ENCODE data around the gene SAMD11.

The SAMD11 gene

DNA sequence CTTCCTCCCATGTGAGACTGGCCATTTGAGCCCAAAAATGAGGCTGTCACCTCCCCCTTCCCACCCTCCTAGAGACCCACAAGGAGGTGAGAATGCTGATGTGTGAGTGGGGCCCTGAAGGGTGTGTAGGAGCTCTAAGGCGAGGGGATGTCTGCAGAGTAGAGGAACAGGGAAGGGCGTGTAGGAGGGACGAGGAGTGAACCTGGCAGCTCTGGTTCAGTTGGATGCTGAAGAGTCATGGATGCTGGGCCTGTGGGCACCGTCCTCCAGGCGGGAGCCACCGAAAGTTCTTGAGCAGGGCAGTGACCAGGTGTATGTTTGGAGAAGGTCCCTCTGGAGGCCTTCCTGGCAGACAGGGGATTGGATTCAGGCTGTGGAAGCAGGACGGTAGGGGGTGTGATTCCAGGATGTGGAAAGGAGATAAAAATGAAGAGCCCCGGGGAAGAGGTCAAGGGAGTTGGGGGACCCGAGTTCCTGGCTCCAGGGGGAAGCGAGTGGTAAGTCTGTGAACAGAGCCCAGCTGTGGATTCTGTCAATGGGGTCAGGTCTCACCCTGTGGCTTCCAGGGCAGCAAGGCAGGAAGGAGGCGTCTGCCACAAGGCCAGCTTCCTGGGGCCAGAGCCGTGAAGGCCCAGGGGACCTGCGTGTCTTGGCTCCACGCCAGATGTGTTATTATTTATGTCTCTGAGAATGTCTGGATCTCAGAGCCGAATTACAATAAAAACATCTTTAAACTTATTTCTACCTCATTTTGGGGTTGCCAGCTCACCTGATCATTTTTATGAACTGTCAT is 7.9 kb downstream of the SAMD11 start:
- no peak for DNase-seq (ENCODE audit: low read depth)

DNA sequence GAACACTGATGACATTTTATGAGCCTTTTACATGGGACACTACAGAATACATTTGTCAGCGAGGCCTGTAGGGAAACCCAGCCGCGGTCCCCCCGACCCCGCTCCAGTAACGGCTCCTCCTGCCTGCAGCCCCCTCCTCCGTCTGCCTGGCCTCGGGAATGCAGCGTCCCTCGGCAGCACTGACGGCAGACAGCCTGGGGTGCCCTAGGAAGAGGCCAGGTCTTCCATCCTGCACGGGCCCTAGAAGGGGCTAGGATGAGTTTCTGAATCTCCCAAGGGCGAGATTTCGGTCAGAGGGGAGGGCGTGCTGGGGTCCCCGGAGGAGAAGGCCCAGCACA is 8.4 kb downstream of the SAMD11 start:
- DNase-seq (ENCODE audit: low read depth), result no peak

DNA sequence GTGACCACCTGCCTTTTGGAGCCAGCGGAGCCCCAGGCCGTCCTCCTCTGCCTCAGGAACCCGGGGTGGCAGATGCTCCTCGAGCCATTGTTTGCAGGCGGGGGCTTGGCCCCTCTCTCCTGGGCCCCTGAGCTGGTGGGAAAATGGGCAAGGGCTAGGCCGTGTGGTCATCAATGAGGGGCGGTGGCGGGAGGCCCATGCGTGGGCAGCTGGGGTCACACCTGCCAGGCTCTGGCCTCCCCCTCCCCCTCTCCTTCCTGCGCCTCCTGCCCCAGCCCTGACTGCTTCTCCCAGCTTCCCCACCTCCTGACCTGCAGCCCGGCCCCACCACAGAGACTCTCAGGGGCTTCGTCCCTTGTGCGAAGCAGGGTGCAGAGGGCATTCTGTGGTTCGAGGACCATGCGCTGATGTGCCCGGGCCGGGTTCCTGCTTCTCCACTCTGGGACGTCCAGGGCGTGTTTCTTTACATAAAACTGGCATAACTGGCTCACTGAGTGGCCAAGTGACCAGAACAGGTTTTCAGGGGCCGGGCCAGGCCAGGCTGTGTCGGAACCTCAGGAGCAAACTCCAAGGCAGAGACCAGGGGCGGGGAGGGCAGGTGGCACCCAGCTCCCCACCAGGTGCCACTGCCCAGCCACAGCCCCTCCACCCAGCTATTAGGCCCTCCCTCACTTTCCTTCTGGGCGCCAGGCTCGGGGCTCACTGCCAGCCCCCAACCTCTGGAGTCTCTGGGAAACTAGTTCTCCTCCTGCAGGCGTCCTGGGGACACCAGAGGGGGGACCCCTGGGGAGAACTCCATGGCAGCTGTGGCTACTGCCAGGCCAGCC is 9.3 kb downstream of the SAMD11 start:
- DNase-seq (ENCODE audit: low read depth), result no peak

DNA sequence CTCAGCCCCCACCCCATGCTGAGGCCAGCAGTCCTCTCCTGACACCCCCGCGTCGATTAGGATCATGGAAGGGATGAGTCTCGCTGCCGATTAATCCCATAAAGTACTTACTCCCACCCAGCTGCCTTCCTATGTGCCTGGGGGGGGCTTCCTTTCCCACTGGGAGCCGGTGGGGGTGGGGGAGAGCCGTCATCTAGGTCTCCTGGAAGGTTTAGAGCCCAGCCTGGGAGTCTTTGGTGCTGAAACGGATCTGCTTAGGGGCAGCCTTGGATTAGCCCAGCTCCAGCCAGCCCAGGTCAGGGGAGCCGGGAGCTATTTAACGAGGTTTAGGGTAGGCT is 9.8 kb downstream of the SAMD11 start:
- no peak for DNase-seq (ENCODE audit: low read depth)

GRCh38 chr1:934991-935750 is 11.4 kb downstream of the SAMD11 start:
- DNase-seq (ENCODE audit: low read depth), result no peak

DNA sequence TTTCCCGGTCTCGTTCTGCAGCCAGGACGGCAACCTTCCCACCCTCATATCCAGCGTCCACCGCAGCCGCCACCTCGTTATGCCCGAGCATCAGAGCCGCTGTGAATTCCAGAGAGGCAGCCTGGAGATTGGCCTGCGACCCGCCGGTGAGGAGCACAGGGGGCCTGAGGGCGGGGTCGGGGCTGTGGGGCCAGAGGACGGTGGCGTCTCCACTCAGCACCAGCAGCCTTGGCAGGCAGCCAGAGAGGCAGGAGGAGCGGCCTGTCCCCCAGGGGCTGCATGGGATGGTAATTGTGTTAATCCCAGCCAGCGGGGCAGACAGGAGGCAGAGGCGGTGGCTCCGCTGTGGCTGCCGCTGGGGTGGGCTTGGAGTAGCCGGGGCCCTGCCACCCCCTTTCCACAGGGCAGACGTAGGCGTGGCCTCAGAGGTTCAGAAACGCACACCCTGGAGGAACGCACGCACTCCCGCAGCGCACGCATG is 12.1 kb downstream of the SAMD11 start:
- no peak for DNase-seq (ENCODE audit: low read depth)

DNA sequence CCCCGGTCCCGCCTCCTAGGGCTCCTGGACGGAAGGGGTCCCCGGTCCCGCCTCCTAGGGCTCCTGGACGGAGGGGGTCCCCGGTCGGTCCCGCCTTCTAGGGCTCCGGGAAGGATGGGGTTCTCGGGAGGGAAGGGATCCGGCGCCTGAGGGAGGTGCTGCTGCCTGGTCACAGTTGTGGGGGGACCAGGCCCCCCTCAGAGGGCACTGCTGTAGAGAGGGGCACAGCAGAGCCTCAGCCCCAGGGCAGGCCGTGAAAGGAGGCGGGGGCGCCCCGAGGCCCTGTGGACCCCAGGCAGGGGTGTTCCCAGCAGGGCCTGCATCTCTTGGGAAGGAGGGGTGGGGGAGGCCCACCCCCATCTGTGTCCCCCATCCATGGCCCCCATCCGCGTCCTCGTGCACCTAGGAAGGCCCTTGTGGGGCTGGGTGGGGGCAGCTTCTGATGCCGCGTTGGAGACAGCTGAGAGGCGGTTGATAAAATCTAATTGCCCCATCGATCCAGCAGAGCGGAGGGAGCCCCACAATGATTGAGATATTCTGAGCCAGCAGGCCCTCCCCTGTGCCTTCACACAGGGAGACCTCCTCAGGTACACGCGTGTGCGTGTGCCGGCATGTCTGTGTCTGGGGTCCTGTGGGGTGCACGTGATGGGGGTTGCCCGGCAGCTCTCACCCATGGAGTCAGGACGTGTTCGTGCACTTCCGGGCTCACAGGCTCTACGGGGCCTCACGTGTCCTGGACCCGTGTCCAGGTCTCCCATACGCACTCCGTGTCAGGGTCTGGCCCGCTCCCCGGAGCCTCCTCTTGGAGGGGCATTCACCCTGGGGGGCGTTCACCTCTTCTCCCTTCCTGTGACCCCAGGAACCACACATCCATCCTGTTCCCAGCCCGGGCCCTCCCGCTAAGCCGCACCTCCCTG is 12.9 kb downstream of the SAMD11 start:
- DNase-seq (ENCODE audit: low read depth), result no peak

DNA sequence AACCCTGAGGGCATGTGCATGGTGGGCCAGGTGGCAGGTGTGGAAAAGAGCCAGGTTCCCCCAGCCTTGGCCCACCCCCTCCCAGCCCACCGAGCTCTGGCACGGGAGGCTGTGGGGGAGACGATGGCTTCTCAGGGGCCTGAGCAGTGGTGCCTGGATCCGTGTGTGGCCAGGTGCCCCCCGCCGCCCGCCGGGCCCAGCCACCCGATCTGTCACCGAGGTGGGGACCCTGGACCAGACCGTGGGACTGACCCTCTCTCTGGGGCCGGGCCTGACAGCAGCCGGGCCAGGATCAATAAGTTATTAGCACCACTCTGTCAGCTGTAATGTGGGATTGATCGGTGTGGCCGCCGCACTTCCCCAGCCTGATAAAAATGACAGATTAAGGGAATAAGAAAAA is 13.8 kb downstream of the SAMD11 start:
- no peak for DNase-seq (ENCODE audit: low read depth)

DNA sequence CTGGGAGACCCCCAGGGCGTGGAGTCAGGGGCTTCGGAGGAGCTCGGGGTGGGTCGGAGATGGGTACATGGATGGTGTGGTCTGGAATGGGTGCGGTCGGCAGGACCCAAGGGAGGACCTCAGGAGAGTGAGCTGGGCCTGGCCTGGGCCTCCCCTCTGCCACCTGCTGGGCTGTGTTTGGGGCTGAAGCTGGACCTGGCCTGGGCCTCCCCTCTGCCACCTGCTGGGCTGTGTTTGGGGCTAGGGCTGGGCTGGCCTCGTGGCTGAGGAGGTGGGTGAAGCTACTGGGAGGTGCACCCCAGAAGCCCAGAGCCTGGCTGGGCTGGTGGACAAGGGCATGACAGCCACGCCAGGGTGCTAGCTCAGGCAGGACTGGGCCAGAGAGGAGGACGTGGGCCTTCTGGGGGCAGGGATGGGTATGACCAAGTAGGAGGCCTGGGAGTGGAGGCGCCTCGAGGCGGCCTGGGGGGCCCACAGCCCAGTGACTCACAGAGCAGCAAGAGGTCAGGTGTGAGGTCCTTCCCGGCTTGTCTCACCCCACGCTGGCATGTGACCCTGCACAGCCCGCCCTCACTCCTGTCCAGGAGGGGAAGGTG is 14.5 kb downstream of the SAMD11 start:
- DNase-seq (ENCODE audit: low read depth), result no peak

- no peak for DNase-seq (ENCODE audit: low read depth)
These were observed 15.2 kb downstream of the SAMD11 start for GRCh38 chr1:938711-939489.

DNA sequence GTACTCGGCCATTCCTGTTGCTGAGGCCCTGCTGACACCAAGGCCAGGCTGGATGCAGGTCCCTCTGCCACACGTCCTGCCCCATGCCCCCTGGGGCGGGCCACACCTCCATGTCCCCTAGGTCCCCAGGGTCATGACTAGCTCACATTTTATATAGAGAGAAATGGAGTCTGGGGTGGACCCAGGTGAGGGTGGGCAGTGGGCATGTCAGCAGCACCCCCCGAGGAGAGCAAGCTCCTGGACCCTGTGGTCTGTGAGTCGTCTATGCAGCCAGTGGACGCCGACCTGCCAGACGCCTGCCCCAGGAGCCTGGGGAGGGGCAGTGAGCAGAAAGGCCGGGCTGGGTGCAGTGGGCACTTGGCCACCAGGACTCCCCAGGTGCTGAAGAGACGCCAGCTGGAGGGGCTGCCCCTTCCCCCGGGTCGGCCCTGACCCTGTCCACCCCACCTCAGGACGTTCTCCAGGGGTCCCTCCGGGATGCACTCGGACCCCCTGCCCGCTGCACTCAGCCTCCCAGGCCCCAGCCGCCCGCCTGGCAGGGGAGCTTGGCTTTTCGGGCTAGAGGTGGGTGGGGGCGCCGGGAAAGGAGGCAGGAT is 15.9 kb downstream of the SAMD11 start:
- no peak for DNase-seq (ENCODE audit: low read depth)

GRCh38 chr1:940107-941014 is 16.6 kb downstream of the SAMD11 start:
- peak; percentile 19 for DNase-seq (ENCODE audit: low read depth)

GRCh38 chr1:941015-941587 is 17.4 kb downstream of the SAMD11 start:
- DNase-seq (ENCODE audit: low read depth), result no peak

GRCh38 chr1:941588-942383 is 18.1 kb downstream of the SAMD11 start:
- DNase-seq (ENCODE audit: low read depth), result peak; percentile 28

DNA sequence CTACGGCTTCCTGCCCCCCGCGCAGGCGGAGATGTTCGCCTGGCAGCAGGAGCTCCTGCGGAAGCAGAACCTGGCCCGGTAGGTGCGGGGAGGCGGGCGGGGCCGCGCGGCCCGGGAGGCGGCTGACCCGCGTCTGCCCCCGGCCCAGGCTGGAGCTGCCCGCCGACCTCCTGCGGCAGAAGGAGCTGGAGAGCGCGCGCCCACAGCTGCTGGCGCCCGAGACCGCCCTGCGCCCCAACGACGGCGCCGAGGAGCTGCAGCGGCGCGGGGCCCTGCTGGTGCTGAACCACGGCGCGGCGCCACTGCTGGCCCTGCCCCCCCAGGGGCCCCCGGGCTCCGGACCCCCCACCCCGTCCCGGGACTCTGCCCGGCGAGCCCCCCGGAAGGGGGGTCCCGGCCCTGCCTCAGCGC is 18.7 kb downstream of the SAMD11 start:
- DNase-seq (ENCODE audit: low read depth), result no peak

GRCh38 chr1:942864-943533 is 19.3 kb downstream of the SAMD11 start:
- DNase-seq (ENCODE audit: low read depth), result no peak
